Measurements from ENCODE around the gene IQCC.
A peak's percentile ranks its signal among the peaks of the same experiment; 100 is the strongest.

Gene IQCC

DNA sequence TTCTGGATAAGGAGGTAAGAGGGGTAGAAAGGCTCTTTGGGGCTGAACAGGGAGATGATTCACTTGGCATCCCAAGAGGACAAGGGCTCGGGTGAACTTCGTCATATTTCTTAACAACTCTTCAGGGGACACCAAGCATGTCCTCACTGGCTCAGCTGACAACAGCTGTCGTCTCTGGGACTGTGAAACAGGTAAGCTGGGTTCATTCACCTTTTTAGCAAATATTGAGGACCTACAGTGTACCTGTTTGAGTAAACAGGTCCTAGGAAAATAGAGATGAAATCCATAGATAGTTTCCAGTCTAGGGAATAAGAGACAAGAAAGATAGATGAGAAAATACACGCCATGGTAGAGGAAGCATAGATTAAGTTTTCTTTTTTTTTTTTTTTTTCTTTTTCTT, 18.8 kb downstream of the IQCC start:
- DNase-seq (ENCODE audit: low read depth): no peak

DNA sequence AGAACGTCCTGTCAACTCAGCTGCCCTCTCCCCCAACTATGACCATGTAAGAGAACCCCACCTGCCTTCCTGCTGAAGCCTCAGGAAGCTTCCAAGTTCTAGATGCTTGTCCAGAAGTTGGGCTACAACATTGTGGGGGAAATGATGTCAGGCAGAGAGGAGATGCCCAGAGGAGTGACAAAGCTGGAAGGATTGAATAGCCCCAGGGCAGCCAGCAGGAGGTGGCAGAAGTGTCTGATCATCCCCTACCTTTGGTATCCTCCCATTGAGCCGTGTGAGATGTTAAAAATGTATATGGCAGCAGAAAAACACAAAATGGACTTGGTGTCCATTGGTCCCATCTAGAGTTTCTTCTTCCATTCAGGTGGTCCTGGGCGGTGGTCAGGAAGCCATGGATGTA, 23.3 kb downstream of the IQCC start:
- DNase-seq (ENCODE audit: low read depth): peak; percentile 26

DNA sequence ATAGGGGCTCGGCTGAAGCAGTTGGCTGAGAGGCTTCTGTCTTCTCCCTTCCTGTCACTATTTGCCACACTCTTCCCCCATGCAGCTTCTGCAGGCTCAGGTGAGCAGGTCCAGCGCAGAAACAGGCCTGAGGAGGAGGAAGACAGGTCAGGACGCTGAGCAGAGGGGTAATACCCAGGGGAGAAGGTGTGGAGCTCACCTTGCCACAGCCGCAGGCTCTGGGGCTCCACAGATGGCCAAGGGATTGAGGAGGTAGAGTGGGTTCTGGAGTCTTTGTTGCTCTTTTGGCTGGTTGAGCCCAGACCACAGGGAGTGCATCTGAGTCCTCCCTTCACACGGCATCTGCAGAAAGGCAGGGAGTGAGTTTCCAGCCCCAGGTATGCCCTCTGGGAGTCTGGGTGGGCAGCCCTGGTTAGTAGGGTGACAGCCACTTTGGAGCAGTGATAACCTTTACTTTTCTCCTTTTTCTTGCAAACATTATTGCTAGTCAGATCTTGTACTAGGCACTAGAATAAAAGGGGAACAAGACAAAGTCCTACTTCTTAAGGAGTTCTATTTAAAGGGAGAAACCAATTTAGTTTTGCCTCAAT, 26.5 kb downstream of the IQCC start:
- no peak for DNase-seq (ENCODE audit: low read depth)

DNA sequence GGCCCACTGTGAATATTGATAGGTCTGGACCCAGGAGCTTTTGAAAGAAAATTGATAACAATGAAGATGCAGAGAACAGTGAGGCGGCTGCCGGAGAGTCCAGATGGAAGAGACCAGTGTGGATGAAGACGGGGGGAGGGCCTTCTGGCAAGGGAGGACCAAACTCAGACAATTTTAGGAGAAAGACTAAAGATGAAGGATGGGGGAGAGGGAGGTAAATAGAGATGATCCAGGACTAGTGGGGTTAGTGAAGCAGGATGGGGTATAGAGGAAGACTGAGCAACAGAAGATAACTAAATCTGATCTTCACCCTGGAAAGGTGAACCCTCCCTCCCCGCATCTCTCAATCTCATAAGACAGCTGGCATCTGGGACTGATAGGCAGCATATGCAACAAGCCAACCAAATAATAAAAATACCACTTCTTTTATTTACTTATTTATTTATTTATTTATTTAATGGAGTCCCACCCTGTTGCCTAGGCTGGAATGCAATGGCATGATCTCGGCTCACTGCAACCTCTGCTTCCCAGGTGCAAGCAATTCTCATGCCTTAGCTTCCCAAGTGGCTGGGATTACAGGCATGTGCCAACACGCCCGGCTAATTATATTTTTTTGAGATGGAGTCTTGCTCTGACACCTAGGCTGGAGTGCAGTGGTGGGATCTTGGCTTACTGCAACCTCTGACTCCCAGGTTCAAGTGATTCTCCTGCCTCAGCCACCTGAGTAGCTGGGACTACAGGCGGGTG, 27.3 kb downstream of the IQCC start:
- no peak for DNase-seq (ENCODE audit: low read depth)

DNA sequence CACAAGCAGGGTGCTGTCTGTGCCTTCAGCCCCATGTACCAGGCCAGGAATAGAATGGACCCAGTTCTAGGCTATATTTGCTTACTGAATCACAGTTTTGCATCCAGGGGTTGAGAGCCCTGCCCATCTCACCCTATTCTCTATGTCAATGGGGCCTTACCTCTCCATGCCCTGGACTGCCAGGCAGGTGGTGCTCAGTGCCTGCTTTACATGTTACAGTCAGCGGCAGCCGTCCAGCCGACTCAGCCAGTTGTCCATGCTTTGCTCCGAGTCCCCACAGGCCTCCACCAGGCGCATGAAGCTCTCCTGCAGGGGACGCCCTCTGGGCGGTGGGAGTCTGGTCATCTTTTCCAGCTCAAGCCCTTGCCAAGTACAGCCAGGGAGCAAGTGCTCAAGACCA, 29.3 kb downstream of the IQCC start:
- DNase-seq (ENCODE audit: low read depth): no peak

DNA sequence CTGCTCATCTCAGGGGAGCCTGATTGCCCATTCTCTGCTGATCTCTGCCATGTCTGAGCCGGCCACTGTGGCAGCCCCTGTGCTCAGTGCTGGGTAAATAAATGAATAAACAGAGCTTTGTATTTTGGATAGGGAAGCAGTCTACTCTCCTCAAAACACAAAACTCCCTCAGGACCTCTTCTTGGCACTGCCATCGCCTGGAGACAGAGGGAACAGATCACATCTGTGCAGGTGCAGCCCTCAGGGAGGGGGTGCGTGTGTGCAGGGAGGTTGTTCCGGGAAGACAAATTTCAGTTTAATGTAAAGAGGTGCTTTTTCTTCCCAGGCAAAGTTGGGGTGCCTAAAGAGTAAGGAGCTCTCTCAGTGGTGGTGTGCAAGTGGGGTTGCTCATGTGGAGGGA, 33.9 kb downstream of the IQCC start:
- no peak for DNase-seq (ENCODE audit: low read depth)

DNA sequence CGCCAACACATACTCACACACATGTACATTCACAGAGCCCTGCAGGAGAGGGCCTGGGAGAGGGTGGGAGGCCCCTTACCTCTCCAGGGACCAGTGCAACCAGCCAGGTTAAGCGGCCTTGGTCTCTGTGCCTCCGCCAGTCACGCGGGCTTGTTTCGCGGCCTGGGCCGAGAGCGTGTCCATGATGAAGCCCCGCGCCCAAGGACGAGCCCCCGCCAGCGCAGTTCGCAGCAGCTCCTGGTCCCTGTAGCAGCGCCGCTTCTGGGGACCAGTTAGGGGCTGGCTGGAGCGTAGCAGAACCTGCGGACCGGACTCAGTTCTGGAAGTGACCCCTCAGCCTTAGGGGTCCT, 34.3 kb downstream of the IQCC start:
- no peak for DNase-seq (ENCODE audit: low read depth)

DNA sequence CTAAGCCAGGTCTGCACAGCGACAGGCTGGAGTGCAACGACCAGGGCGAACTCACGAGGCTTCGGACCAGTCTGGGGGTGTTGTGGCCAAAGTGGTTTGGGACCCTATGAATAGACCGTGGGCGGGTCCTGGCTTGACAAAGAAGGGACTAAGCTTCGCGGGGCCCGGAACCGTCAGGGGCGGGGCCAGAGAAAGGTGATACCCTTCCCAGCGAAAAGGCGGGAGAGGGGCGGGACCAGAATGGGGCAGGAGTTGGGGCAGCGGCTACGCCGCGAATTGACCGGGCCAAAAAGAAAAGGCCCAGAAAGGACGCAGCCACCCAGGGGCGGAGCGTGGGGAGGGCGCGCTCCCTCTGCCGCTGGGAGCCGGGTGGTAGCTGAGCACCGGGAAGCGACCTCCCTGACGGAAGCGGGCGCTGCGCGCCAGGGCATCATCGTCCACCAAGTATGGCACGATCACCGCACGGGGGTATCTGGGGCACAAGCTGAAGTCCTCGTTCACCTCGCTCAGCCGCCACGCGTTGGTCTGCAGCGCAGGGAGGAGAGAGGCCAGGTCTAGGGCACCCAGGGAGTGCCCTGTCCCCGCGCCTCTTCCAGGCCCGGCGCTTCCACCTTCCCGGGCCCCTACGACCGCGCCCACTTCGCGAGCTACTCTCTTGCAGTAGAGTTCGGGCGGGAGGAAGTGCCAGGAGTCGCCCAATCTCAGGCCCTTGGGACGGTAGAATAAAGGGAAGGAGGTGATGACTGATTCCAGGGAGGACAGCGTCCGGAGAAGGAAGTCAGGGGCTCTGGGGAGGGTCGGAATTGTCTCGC, 34.9 kb downstream of the IQCC start:
- peak; percentile 81 for DNase-seq (ENCODE audit: low read depth)

DNA sequence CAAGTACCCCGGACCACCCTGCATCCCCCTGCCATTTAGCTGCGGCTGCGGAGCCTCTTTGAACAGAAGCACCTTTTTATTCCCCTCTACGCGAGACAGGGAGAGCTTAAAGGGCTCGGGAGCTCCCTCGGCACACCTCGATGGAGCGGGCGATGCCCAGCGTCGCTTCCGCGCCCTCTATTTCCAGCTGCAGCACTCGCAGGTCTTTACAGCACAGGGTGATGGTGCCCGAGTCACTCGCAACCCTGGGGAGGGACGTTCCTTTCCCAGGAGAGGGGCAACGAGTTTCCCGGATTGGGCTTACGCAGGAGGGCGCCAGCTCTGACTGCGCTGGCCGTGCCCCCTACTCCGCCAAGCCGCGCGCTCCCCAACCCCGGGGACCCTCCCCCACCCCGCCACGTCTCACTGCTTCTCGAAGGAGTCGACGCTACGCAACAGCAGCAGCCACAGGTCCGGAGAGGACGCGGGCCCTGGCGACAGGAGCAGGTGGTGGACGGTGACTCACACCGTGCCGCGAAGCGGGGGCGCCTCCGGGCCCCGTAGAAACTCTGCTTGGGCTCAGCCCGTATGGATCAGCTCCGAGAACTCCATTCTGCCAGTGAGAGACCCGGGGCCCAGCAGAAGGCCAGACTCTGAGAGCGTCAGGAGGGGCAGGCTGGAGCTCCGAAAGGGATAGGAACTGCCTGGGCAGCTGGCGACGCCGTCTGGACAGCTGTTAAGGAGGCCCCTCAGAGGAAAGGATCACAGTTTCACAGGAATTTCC, 35.7 kb downstream of the IQCC start:
- peak; percentile 67 for DNase-seq (ENCODE audit: low read depth)

DNA sequence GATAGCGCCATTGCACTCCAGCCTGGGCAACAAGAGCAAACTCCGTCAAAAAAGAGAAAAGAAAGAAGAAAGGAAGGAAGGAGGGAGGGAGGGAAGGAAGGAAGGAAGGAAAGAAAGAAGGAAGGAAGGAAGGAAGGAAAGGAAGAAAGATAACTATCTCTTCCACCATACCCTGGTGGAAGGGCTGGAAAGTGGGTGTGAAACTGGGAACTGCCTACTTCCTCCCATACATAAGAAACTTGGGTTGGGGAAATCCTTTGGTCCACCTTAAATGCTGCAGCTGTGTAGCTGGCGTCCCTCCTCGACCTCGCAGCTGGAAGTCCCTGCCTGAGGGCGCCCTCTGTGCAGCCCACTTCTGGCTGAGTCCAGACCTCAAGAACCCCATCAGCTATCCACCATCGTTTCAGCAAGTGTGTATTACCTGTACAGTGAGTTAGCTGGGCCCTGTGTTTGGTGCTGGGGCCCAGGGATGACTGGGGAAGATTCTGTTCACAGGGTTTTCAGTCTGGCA, 36.9 kb downstream of the IQCC start:
- DNase-seq (ENCODE audit: low read depth): peak; percentile 42

DNA sequence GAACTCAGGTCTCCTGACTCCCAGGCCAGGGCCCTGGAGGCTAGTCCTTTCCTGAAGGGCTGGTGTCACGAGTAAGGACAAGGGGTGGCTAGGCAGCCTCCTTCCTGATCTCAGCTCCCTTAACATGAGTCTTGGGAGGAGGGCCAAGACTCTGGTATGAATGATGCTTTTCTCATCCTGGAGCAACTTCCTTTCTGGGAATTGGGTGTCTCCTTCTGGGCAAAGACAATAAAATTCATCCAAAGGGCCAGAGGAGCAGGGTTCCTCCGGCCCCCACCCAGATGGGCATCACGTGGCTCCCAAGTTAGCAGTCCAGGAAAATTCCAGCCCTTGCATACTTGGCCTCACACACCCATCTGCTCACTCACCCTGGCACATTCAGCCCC, 41.4 kb downstream of the IQCC start, which contains the start of gene FAM167B:
TSS of gene FAM167B (plus strand) at position 335 of the 386 bp plus-strand sequence. CDS start 200 bp downstream, outside the sequence.
- peak; percentile 97 for DNase-seq (ENCODE audit: low read depth)

DNA sequence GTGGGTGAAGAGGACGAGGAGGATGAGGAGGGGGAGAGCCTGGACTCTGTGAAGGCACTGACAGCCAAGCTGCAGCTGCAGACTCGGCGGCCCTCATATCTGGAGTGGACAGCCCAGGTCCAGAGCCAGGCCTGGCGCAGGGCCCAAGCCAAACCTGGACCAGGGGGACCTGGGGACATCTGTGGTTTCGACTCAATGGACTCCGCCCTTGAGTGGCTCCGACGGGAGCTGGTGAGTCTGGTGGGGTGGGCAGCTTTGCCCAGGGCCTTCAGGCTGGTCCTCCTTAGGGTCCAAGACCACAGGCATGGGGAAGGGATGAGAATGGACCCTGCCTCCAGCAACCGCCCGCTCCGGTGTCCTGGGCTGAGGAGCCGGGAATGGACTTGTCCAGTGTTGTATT, 42.0 kb downstream of the IQCC start:
- no peak for DNase-seq (ENCODE audit: low read depth)

DNA sequence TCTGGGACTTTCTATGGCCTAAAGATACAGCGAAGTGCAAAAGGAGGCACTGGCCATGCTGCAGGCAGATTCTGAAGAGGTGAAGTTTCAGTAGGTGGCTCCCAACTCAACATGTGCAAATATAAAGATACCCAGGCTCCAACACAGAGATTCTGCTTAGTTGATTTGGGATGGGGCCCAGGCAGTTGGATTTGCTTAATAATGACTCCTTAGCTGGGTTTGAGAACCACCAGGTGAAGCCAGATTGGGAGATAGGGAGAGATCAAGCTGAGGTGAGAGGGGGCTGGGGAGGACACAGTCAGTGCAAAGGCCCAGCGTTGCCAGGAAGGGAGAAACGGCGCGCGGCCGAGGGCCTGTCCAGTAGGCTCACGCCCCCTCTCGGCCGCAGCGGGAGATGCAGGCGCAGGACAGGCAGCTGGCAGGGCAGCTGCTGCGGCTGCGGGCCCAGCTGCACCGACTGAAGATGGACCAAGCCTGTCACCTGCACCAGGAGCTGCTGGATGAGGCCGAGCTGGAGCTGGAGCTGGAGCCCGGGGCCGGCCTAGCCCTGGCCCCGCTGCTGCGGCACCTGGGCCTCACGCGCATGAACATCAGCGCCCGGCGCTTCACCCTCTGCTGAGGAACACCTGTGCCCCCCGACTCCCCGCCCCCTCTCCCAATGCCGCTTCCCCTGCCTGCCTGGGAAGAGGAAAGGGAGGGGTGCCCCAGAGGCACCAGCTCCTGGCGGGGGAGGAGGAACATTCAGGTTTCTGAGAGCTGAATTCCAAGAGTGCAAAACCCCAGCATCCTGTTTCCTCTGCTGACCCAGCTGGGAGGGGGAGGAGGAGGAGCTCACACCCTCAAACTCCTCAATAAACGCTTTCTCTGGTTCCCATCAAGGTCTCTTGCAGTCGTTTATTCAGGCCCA, 42.8 kb downstream of the IQCC start:
- DNase-seq (ENCODE audit: low read depth): peak; percentile 71

DNA sequence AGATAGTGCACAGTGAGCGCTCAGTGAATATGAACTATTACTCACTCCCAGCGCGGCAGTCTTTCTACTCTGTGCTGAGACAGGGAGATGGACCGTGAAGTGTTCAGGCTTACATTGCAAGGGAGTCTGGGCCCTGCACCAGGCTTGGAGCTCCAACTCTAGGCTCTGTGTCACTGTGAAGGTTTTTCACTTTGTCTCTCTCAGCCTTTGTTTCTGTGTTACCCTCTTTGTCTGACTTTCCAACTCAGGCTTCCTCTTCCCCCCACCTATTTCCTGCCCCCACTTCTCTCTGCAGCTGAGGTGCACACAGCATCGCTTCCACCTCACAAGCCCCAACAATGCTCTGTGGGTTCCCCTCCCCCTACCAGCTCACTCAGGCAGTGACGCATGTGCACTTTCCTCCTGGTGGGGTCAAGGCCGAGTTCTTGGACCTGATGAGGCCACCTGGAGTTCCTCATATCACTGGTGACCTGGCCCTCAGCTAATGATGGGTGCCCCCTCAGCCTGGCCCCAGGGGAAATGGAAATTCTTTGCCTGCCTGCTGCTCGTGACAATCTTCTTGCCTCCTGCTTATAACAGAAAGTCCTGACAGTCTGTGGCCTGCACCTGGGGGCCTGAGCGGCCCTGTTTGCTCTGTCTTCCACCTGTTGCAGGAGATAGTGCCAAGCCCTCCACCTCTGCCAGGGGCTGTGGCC, 44.5 kb downstream of the IQCC start:
- DNase-seq (ENCODE audit: low read depth): peak; percentile 20

DNA sequence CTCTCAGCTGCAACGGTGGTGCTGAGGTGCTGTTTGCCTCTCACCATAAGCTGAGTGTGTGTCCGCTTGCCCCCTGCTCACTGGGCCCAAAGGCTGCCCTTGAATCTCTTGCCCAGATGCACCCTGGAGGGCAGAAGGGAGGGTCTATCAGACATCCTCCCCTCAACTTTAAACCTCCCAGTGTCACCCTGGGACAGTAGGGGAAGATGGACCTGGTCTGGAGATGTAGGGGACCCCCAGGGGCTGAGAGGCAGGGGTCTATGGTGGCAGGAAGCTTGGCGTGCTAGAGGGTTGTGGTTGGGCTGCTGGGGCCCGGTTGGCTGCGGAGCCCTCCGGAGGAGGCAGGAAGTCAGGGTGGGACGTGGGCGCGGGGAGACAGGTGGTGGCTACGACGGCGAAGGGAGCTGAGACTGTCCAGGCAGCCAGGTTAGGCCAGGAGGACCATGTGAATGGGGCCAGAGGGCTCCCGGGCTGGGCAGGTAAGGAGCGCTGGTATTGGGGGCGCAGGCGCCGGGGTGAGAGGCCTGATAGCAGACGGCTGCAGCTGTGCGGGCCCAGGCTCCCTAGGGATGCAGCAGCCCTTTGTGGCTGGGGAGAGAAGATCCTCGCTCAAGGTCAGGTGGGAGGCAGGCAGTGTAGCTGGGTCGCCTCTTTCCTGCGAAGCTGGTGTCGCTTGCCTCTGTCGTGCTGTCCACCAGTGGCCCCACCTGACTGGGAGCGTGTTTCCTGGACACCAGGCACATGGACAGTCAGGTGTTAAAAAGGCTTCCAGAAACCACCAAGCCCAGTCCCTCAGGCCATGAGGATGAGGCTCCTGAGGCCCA, 45.6 kb downstream of the IQCC start, which contains the start of gene LCK:
TSS of gene LCK (plus strand) at position 373 of the 824 bp plus-strand sequence. CDS start 23,065 bp downstream, outside the sequence.
- no peak for DNase-seq (ENCODE audit: low read depth)

DNA sequence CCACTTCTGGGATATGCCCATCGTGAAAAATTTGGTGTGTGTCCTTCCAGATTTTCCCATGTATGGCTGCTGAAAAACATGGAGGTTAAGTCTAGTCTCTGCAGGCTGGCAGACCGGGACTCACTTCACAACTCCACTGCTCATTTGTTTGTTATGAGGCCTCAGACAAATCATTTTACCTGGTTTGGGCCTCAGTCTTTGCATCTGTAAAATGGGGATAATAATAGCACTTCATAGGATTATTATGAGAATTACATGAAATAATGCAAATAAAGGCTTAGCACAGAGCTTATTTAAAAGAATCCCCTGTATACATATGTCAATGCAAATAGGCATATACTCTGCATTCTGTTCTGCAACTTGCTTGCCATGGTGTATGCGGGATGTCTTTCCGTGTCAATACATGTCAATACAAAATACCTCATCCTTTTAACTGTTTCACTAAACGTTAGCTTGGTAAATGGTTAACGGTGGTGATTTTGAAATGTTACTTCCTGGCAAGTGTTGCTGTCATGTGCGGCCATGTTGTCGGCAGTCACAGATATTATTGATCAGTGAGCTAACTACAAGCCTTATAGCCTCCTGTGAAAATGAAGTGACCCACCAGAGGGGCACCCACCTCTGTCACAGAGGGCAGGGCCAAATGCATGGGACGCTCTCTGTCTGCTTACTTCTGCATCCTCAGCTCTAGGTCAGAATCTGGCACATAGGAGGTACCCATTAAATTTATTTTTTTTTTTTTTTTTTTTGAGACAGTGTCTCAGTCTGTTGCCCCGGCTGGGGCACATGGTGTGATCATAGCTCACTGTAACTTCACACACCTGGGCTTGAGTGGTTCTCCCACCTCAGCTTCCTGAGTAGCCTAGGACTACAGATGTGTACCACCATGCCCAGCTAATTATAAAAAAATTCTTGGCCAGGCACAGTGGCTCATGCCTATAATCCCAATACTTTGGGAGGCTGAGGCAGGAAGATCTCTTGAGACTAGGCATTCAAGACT, 49.9 kb downstream of the IQCC start:
- no peak for DNase-seq (ENCODE audit: low read depth)

DNA sequence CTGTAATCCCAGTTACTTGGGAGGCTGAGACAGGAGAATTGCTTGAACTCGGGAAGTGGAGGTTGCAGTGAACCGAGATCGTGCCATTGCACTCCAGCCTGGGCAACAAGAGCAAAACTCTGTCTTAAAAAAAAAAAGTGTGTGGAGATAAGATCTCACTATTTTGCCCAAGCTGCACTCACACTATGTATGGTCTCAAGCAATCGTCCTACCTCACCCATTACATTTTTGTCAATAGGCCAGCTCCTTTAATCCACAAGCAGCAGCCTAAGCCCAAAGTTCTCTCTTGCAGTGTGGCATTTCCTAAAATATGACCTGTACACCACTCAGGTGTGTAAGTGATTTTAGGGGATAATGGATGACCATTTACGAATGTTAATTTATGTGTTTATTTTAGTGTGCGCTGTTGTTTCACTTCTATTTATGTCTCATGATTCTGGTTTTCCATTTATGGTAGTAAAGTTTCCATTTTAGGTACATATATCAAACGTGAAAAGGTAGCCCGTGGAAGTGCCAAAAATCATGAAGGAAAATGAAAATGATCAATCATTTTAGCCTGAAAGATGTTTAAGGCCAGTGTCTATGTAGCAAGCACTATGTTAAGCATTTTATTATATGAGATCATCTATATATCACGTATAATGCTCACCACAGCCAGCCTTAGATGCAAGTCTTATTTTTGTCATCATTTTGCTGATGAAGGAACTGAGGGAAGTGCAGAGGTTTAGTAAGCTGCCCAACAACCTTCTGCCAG, 51.2 kb downstream of the IQCC start:
- DNase-seq (ENCODE audit: low read depth): no peak

DNA sequence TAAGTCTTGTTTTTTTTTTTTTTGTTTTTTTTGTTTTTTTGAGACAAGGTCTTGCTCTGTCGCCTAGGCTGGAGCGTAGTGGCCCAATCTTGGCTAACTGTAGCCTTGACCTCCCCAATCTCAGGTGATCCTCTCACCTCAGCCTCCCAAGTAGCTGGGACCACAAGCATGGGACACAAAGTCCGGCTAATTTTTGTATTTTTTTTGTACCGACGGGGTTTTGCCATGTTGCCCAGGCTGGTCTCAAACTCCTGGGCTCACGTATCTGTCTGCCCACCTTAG, 51.7 kb downstream of the IQCC start:
- no peak for DNase-seq (ENCODE audit: low read depth)

All from EH (cell line).